K562 (cell line): Measurements from ENCODE around the gene LRRC8E. TPM values are rescaled to one million over a fixed set of nuclear protein-coding genes. Genes with fewer than 3 reads are reported as not detected.
A peak's percentile ranks its signal among the peaks of the same experiment; 100 is the strongest.

Source experiments
- FOXA3 ChIP-seq, 2 experiments: fragments of 450-650 bp in 1 of 2; sonication (generic) in 1 of 2; formaldehyde crosslinking; IDR thresholded peaks in 1 of 2; conservative IDR thresholded peaks in 1 of 2; 2 replicates each; pipeline versions ENCODE4 v1.4.0 to v1.8.0; 2020 to 2022; ENCODE audit warnings: mild to moderate bottlenecking in 2 of 2, missing genetic modification reagents in 1 of 2
- MGA ChIP-seq: fragments of 450-650 bp; IDR thresholded peaks from 2 replicates; pipeline ENCODE4 v1.6.1; 2016; ENCODE audit warnings: mild to moderate bottlenecking, moderate library complexity
- MTA3 ChIP-seq: fragments of 450-650 bp; formaldehyde crosslinking; IDR thresholded peaks from 2 replicates; pipeline ENCODE4 v1.6.1; 2017; ENCODE audit warnings: mild to moderate bottlenecking, borderline replicate concordance
- PBX2 ChIP-seq, 2 experiments: IDR thresholded peaks in 1 of 2; conservative IDR thresholded peaks in 1 of 2; 2 replicates each; pipeline ENCODE4 v1.6.1; 2016; ENCODE audit warnings: low read depth in 2 of 2, mild to moderate bottlenecking in 1 of 2, missing compliant biosample characterization in 1 of 2, missing genetic modification characterization in 1 of 2, moderate library complexity in 1 of 2
- RNF2 ChIP-seq: sonication (generic); IDR thresholded peaks from 2 replicates; pipeline ENCODE4 v1.6.1; 2016
- polyA plus RNA-seq, 8 experiments: library from polyadenylated mRNA; depleted of rRNA in 4 of 8; stranded (reverse) in 5 of 8; unstranded in 3 of 8; fragments of >200 nt; fragmentation: Nextera tagmentation in 2 of 8; fragmentation: Illumina TruSeq in 1 of 8; extraction: Ambion mirVana in 2 of 8; extraction: Trizol in 1 of 8; gene quantifications; 2 replicates each; pipeline versions ENCODE4 v1.2.1 to v1.2.3, GENCODE V29; 2011 to 2014; ENCODE audit warnings: inconsistent platforms in 1 of 8, missing spikeins in 1 of 8
- total RNA-seq, 7 experiments: library from RNA; depleted of rRNA in 6 of 7; stranded (reverse); fragments of >200 nt in 6 of 7; fragmentation: Illumina TruSeq in 2 of 7; extraction: Trizol in 2 of 7; gene quantifications; 2 replicates each; pipeline versions ENCODE4 v1.2.1 to v1.2.3, GENCODE V29; 2011 to 2021; ENCODE audit warnings: low replicate concordance in 1 of 7
- TF ChIP-seq, protein P1 (sequence below), 2 experiments: fragments of 200-800 bp in 1 of 2; sonication (Bioruptor generic) in 1 of 2; sonication (generic) in 1 of 2; formaldehyde crosslinking in 1 of 2; IDR thresholded peaks in 1 of 2; conservative IDR thresholded peaks in 1 of 2; 2 replicates each; pipeline versions ENCODE4 v1.5.0 to v1.6.1; 2016 to 2020; ENCODE audit warnings: missing compliant biosample characterization in 1 of 2, missing genetic modification characterization in 1 of 2, missing genetic modification reagents in 1 of 2
- TF ChIP-seq, protein P2 (sequence below): fragments of 250-450 bp; sonication (Bioruptor Pico); IDR thresholded peaks from 2 replicates; pipeline ENCODE4 v1.8.0; 2021; ENCODE audit warnings: moderate library complexity, mild to moderate bottlenecking, inconsistent platforms

The LRRC8E gene
- total and polyA plus RNA-seq, 9 of the 15 experiments (the other 6 are each of a cell fraction or from before 2014, with no cell fraction given) = 0.08 to 5.7 (median 3.5) TPM; not detected in 1

GRCh38 chr19:7903244-7904073, 15.1 kb downstream of the LRRC8E start, which contains the start of gene MAP2K7 (continued):
- TF ChIP-seq MGA = peak; percentile 97
- TF ChIP-seq, protein P1, sequence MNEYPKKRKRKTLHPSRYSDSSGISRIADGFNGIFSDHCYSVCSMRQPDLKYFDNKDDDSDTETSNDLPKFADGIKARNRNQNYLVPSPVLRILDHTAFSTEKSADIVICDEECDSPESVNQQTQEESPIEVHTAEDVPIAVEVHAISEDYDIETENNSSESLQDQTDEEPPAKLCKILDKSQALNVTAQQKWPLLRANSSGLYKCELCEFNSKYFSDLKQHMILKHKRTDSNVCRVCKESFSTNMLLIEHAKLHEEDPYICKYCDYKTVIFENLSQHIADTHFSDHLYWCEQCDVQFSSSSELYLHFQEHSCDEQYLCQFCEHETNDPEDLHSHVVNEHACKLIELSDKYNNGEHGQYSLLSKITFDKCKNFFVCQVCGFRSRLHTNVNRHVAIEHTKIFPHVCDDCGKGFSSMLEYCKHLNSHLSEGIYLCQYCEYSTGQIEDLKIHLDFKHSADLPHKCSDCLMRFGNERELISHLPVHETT (CRISPR knock-in tag; conservative IDR thresholded peaks at IDR 0.05 in 1 of 2, IDR thresholded peaks at IDR 0.05 in 1 of 2) = peak in 1 of 2 experiments; percentile 91; a peak in 2 of 4 replicates
- TF ChIP-seq, protein P2, sequence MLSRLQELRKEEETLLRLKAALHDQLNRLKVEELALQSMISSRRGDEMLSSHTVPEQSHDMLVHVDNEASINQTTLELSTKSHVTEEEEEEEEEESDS (CRISPR knock-in tag) = no peak
- TF ChIP-seq MTA3 = peak; percentile 96
- no peak for TF ChIP-seq PBX2 (CRISPR knock-in tag; IDR thresholded peaks at IDR 0.05; ENCODE audit: low read depth)
- TF ChIP-seq PBX2 (tag; conservative IDR thresholded peaks at IDR 0.05; ENCODE audit: low read depth) = no peak
- TF ChIP-seq RNF2 = peak; percentile 68
- 0 out of 4 replicates have a peak, but pooled peaks of 1 of the 2 experiments have one; percentile 35 for TF ChIP-seq FOXA3 (CRISPR knock-in tag; conservative IDR thresholded peaks at IDR 0.05 in 1 of 2, IDR thresholded peaks at IDR 0.05 in 1 of 2)
